Suprapubic skin (tissue), 4 donors: Measurements from ENCODE around the gene ANKS1A. TPM values are rescaled to one million over a fixed set of nuclear protein-coding genes. Genes with fewer than 3 reads are reported as not detected.

ENCODE experiments used
- DNase-seq, 2 donors: peaks; one replicate each; pipeline ENCODE4 v3.0.0-alpha.2; 2019; ENCODE audit warnings: low spot score in 2 of 2
- H3K27ac ChIP-seq: fragments of 200-600 bp; sonication (generic); one replicate; pipeline ENCODE4 v1.5.1; 2019
- H3K27me3 ChIP-seq: fragments of 200-600 bp; sonication (generic); one replicate; pipeline ENCODE4 v1.5.1; 2019
- H3K36me3 ChIP-seq: fragments of 200-600 bp; sonication (generic); one replicate; pipeline ENCODE4 v1.5.1; 2019
- H3K4me1 ChIP-seq: fragments of 200-600 bp; sonication (generic); one replicate; pipeline ENCODE4 v1.5.1; 2019
- H3K4me3 ChIP-seq: fragments of 200-600 bp; sonication (generic); one replicate; pipeline ENCODE4 v1.5.1; 2019; ENCODE audit warnings: mild to moderate bottlenecking
- H3K9me3 ChIP-seq: fragments of 200-600 bp; sonication (generic); one replicate; pipeline ENCODE4 v1.5.1; 2019
- EP300 ChIP-seq: sonication (generic); formaldehyde crosslinking; IDR thresholded peaks from one replicate; pipeline ENCODE4 v1.6.1; 2017; ENCODE audit warnings: antibody characterized with exemption
- POLR2A ChIP-seq, 2 donors: fragments of 450-650 bp; IDR thresholded peaks; one replicate each; pipeline ENCODE4 v1.6.1; 2017; ENCODE audit warnings: antibody characterized with exemption in 2 of 2, mild to moderate bottlenecking in 2 of 2, moderate library complexity in 2 of 2
- POLR2AphosphoS5 ChIP-seq, 3 donors: sonication (generic); formaldehyde crosslinking; IDR thresholded peaks; one replicate each; pipeline ENCODE4 v1.6.1; 2017; ENCODE audit warnings: antibody characterized with exemption in 3 of 3
- WGBS: methylation state at CpG from one replicate; pipeline ENCODE4 v1.1.5; 2018; 5-methylcytosine and 5-hydroxymethylcytosine counted together
- total RNA-seq, 4 donors: library from RNA; depleted of rRNA; stranded (reverse); fragments of >200 nt; gene quantifications; one replicate each; pipeline ENCODE4 v1.1.0, GENCODE V29; 2016
- TF ChIP-seq, protein P1 (sequence below), 2 donors: fragments of 200-600 bp in 1 of 2; fragments of 450-650 bp in 1 of 2; sonication (generic) in 1 of 2; IDR thresholded peaks; one replicate each; pipeline ENCODE4 v1.5.1; 2016 to 2019; ENCODE audit warnings: antibody characterized with exemption in 2 of 2, mild to moderate bottlenecking in 1 of 2, moderate library complexity in 1 of 2

Gene ANKS1A
- total RNA-seq, 4 donors from 2014 or later: 24.7 to 34.6 (median 30.5) TPM

- H3K36me3 ChIP-seq: no peaks in the 10 kb centered on the region
- H3K9me3 ChIP-seq: no peaks in the 10 kb centered on the region
- no peak for DNase-seq
- no peaks in the 10 kb centered on the region for H3K4me1 ChIP-seq
- no peaks in the 10 kb centered on the region for H3K27me3 ChIP-seq
- TF ChIP-seq EP300: no peak
- TF ChIP-seq POLR2AphosphoS5 (IDR thresholded peaks at IDR 0.05): no peak
- TF ChIP-seq, protein P1, sequence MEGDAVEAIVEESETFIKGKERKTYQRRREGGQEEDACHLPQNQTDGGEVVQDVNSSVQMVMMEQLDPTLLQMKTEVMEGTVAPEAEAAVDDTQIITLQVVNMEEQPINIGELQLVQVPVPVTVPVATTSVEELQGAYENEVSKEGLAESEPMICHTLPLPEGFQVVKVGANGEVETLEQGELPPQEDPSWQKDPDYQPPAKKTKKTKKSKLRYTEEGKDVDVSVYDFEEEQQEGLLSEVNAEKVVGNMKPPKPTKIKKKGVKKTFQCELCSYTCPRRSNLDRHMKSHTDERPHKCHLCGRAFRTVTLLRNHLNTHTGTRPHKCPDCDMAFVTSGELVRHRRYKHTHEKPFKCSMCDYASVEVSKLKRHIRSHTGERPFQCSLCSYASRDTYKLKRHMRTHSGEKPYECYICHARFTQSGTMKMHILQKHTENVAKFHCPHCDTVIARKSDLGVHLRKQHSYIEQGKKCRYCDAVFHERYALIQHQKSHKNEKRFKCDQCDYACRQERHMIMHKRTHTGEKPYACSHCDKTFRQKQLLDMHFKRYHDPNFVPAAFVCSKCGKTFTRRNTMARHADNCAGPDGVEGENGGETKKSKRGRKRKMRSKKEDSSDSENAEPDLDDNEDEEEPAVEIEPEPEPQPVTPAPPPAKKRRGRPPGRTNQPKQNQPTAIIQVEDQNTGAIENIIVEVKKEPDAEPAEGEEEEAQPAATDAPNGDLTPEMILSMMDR (IDR thresholded peaks at IDR 0.05): no peak
- TF ChIP-seq POLR2A (IDR thresholded peaks at IDR 0.05): no peak
- no peak overlapping the region for H3K4me3 ChIP-seq
- no peak overlapping the region for H3K27ac ChIP-seq
- 68% methylated on average over 4 of the region's 4 CpGs for WGBS
Measured at GRCh38 chr6:34900321-34901031, 11.4 kb downstream of the ANKS1A start.

- Histone ChIP-seq H3K27ac (no peak overlapping the region), H3K27me3 (no peaks in the 10 kb centered on the region), H3K36me3 (no peaks in the 10 kb centered on the region), H3K4me3 (no peak overlapping the region), H3K9me3 (no peaks in the 10 kb centered on the region), H3K4me1 (no peaks in the 10 kb centered on the region)
- WGBS: 92% methylated on average over 5 of the region's 5 CpGs
- no peak for DNase-seq
- TF ChIP-seq, protein P1 (IDR thresholded peaks at IDR 0.05): no peak
Measured at GRCh38 chr6:34901930-34902329, 12.9 kb downstream of the ANKS1A start.

GRCh38 chr6:34904990-34905613 is 16.0 kb downstream of the ANKS1A start:
- no peak overlapping the region for H3K4me3 ChIP-seq

DNA sequence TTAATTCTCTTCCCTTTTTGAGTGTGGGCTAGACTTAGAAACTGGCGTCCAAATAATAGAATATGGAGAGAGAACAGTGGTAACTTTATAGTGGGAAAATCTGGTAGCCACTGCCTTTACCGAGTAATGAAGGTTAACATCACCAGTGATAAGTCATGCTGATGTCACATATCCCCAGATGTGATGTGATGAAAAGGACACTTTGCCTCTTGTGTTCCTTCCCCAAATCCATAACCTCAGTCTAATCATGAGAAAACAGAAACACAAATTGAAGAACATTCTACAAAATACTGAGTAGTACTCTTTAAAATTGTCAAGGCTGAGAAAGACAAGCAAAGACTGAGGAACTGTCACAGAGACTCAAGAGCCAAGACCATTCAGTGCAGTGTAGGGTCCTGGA is 17.8 kb downstream of the ANKS1A start:
- no peak for DNase-seq
- TF ChIP-seq EP300 (no peak), POLR2A (IDR thresholded peaks at IDR 0.05) (no peak)
- TF ChIP-seq, protein P1 (IDR thresholded peaks at IDR 0.05): no peak
- Histone ChIP-seq H3K4me1 (peaks cover 4% of the 10 kb centered on the region), H3K36me3 (no peaks in the 10 kb centered on the region), H3K9me3 (no peaks in the 10 kb centered on the region), H3K27ac (no peak overlapping the region), H3K4me3 (no peak overlapping the region), H3K27me3 (no peaks in the 10 kb centered on the region)
- 82% methylated on average over 2 of the region's 2 CpGs for WGBS

More at GRCh38 chr6:34904990-34905613, 16.0 kb downstream of the ANKS1A start:
- Histone ChIP-seq H3K36me3 (no peaks in the 10 kb centered on the region), H3K9me3 (no peaks in the 10 kb centered on the region), H3K4me1 (peaks cover 4% of the 10 kb centered on the region), H3K27ac (no peak overlapping the region), H3K27me3 (no peaks in the 10 kb centered on the region)
- TF ChIP-seq, protein P1 (IDR thresholded peaks at IDR 0.05): no peak
- TF ChIP-seq POLR2A (IDR thresholded peaks at IDR 0.05): no peak
- DNase-seq: no peak
- 75% methylated on average over 5 of the region's 5 CpGs for WGBS

GRCh38 chr6:34908194-34908593 is 19.1 kb downstream of the ANKS1A start:
- 85% methylated on average over 3 of the region's 3 CpGs for WGBS
- H3K36me3 ChIP-seq: no peaks in the 10 kb centered on the region
- H3K4me3 ChIP-seq: no peak overlapping the region
- no peak overlapping the region for H3K27ac ChIP-seq
- TF ChIP-seq EP300 (no peak), POLR2AphosphoS5 (IDR thresholded peaks at IDR 0.05) (no peak), POLR2A (IDR thresholded peaks at IDR 0.05) (no peak)
- TF ChIP-seq, protein P1 (IDR thresholded peaks at IDR 0.05): no peak
- peaks cover 4% of the 10 kb centered on the region for H3K4me1 ChIP-seq
- no peaks in the 10 kb centered on the region for H3K27me3 ChIP-seq
- no peak for DNase-seq
- H3K9me3 ChIP-seq: no peaks in the 10 kb centered on the region
